CD14-positive monocyte (primary cell): Measurements from ENCODE around the gene FMNL3. TPM values are rescaled to one million over a fixed set of nuclear protein-coding genes. Genes with fewer than 3 reads are reported as not detected.

Experiments used
- DNase-seq, 3 donors: peaks; one replicate each; pipeline ENCODE4 v3.0.0-alpha.2; 2011 to 2022
- H2AFZ ChIP-seq: 2 replicates; pipeline ENCODE4 v1.6.0; 2012; ENCODE audit warnings: mild to moderate bottlenecking, low read depth, low read length, inconsistent platforms; ENCODE audit not compliant: insufficient read depth, poor library complexity, severe bottlenecking
- H3K27ac ChIP-seq, 2 donors: 1 replicate in 1 of 2; 2 replicates in 1 of 2; pipeline ENCODE4 v1.5.1; 2012 to 2013; ENCODE audit warnings: low read length in 2 of 2, control low read depth in 1 of 2, inconsistent platforms in 1 of 2, low read depth in 1 of 2, mild to moderate bottlenecking in 1 of 2
- H3K27me3 ChIP-seq, 2 donors: one replicate each; pipeline versions ENCODE4 v1.6.0 to v1.6.1; 2011 to 2013; ENCODE audit warnings: low read length in 2 of 2; ENCODE audit not compliant: control insufficient read depth in 2 of 2, insufficient read depth in 2 of 2
- H3K36me3 ChIP-seq, 2 donors: replicated peaks in 1 of 2; 1 replicate in 1 of 2; 2 replicates in 1 of 2; pipeline versions ENCODE4 v1.5.1 to v1.6.1; 2012 to 2013; ENCODE audit warnings: low read length in 2 of 2, control low read depth in 1 of 2, inconsistent platforms in 1 of 2, mild to moderate bottlenecking in 1 of 2; ENCODE audit not compliant: insufficient read depth in 2 of 2, control insufficient read depth in 1 of 2
- H3K4me1 ChIP-seq, 2 donors: 1 replicate in 1 of 2; 2 replicates in 1 of 2; pipeline versions ENCODE4 v1.5.1 to v1.6.1; 2012 to 2013; ENCODE audit warnings: low read length in 2 of 2, control low read depth in 1 of 2, inconsistent platforms in 1 of 2, mild to moderate bottlenecking in 1 of 2, moderate library complexity in 1 of 2; ENCODE audit not compliant: insufficient read depth in 2 of 2, control insufficient read depth in 1 of 2
- H3K4me2 ChIP-seq: replicated peaks from 2 replicates; pipeline ENCODE3; 2012; ENCODE audit warnings: low read length, moderate library complexity, mild to moderate bottlenecking; ENCODE audit not compliant: poor library complexity, severe bottlenecking; ENCODE audit errors: extremely low read depth
- H3K4me3 ChIP-seq, 3 experiments: fragments of 200-600 bp in 1 of 3; sonication (generic) in 1 of 3; replicated peaks in 1 of 3; 1 replicate in 2 of 3; 2 replicates in 1 of 3; pipeline ENCODE4 v1.5.1; 2011 to 2013; ENCODE audit warnings: low read length in 3 of 3, mild to moderate bottlenecking in 3 of 3, control low read depth in 2 of 3, low read depth in 2 of 3, inconsistent platforms in 1 of 3, moderate library complexity in 1 of 3
- H3K79me2 ChIP-seq: 2 replicates; pipeline ENCODE4 v1.6.0; 2012; ENCODE audit warnings: mild to moderate bottlenecking, control low read depth, inconsistent platforms, low read length, moderate library complexity; ENCODE audit not compliant: insufficient read depth
- H3K9ac ChIP-seq: 2 replicates; pipeline ENCODE4 v1.6.0; 2017; ENCODE audit warnings: low read length, mild to moderate bottlenecking; ENCODE audit not compliant: insufficient read depth, poor library complexity, severe bottlenecking
- H3K9me3 ChIP-seq, 2 donors: replicated peaks in 1 of 2; 1 replicate in 1 of 2; 2 replicates in 1 of 2; pipeline versions ENCODE4 v1.5.1 to v1.6.1; 2012 to 2013; ENCODE audit warnings: low read length in 2 of 2, control low read depth in 1 of 2; ENCODE audit not compliant: control insufficient read depth in 1 of 2, insufficient read depth in 1 of 2
- H4K20me1 ChIP-seq: 2 replicates; pipeline ENCODE4 v1.6.0; 2012; ENCODE audit warnings: mild to moderate bottlenecking, low read length, control low read depth, moderate library complexity; ENCODE audit not compliant: insufficient read depth
- H3K27ac Mint-ChIP-seq, 7 donors: one replicate each; pipeline ENCODE4 v1.8.0; 2020; ENCODE audit warnings: mild to moderate bottlenecking in 7 of 7, mixed read lengths in 7 of 7, moderate library complexity in 6 of 7, inconsistent platforms in 2 of 7
- H3K27me3 Mint-ChIP-seq, 3 donors: one replicate each; pipeline ENCODE4 v1.8.0; 2021 to 2022; ENCODE audit warnings: low read depth in 3 of 3, mild to moderate bottlenecking in 3 of 3, mixed read lengths in 3 of 3, moderate library complexity in 3 of 3, inconsistent platforms in 1 of 3
- H3K36me3 Mint-ChIP-seq, 2 donors: one replicate each; pipeline ENCODE4 v1.8.0; 2020; ENCODE audit warnings: mixed read lengths in 2 of 2, inconsistent platforms in 1 of 2, mild to moderate bottlenecking in 1 of 2
- H3K4me1 Mint-ChIP-seq: one replicate; pipeline ENCODE4 v1.8.0; 2020; ENCODE audit warnings: mild to moderate bottlenecking, mixed read lengths
- H3K4me3 Mint-ChIP-seq, 2 donors: one replicate each; pipeline ENCODE4 v1.8.0; 2020; ENCODE audit warnings: mild to moderate bottlenecking in 2 of 2, mixed read lengths in 2 of 2, moderate library complexity in 1 of 2
- H3K9me3 Mint-ChIP-seq, 7 donors: one replicate each; pipeline ENCODE4 v1.8.0; 2020 to 2022; ENCODE audit warnings: mixed read lengths in 7 of 7, mild to moderate bottlenecking in 6 of 7, moderate library complexity in 6 of 7, inconsistent platforms in 2 of 7
- CTCF ChIP-seq: fragments of 200-600 bp; IDR thresholded peaks from one replicate; pipeline ENCODE4 v1.8.0; 2022; ENCODE audit warnings: antibody characterized with exemption, mild to moderate bottlenecking
- WGBS: methylation state at CpG from one replicate; pipeline ENCODE4 v1.1.5; 2013; ENCODE audit warnings: missing lambda C conversion rate; ENCODE audit not compliant: insufficient coverage; 5-methylcytosine and 5-hydroxymethylcytosine counted together
- intact Hi-C, 2 donors: fragments of 100-400 bp; cut with micrococcal nuclease; formaldehyde crosslinking; loops; one replicate each; pipeline versions ENCODE4 v1.15.0 to v1.15.1; 2023
- polyA plus RNA-seq, 3 donors: library from polyadenylated mRNA; depleted of rRNA in 1 of 3; unstranded in 2 of 3; stranded (reverse) in 1 of 3; fragments of 300-500 nt in 2 of 3; fragments of >200 nt in 1 of 3; fragmentation: Illumina TruSeq in 2 of 3; gene quantifications; 1 replicate in 2 of 3; 2 replicates in 1 of 3; pipeline ENCODE4 v1.2.3, GENCODE V29; 2012 to 2021

Gene FMNL3
- polyA plus RNA-seq, 3 donors, result 1.5 to 5.4 (median 1.7) TPM

- no peak for DNase-seq
- H3K4me1 ChIP-seq, result no peaks in the 10 kb centered on the region
- no peak for TF ChIP-seq CTCF
- no peaks in the 10 kb centered on the region for H3K36me3 ChIP-seq
- H3K4me3 ChIP-seq, result no peak overlapping the region
- Mint-ChIP-seq H3K36me3 (no peaks in the 10 kb centered on the region), H3K27me3 (peaks cover 0 to 4% (median 3%) of the 10 kb centered on the region in 3 donors), H3K9me3 (no peaks in the 10 kb centered on the region), H3K4me1 (peaks cover 10% of the 10 kb centered on the region), H3K4me3 (no peak overlapping the region), H3K27ac (peak overlapping the region in 1 of 7 donors; percentile 31)
- WGBS, result 100% methylated on average over 6 of the region's 8 CpGs
- H3K9ac ChIP-seq, result no peak overlapping the region
- H3K4me2 ChIP-seq, result no peak overlapping the region
- H3K27ac ChIP-seq, result no peak overlapping the region
- H3K27me3 ChIP-seq, result no peaks in the 10 kb centered on the region
- H3K79me2 ChIP-seq, result no peaks in the 10 kb centered on the region
- intact Hi-C loops, result loop anchor here in 1 of 2 donors (10.0 kb wide), 1 partner anchor 202 kb away; no protein-coding TSS in a partner anchor
- no peaks in the 10 kb centered on the region for H4K20me1 ChIP-seq
- no peak overlapping the region for H2AFZ ChIP-seq
- no peaks in the 10 kb centered on the region for H3K9me3 ChIP-seq
These were observed 74.1 kb downstream of the FMNL3 start for GRCh38 chr12:49632986-49633702.

- H3K4me3 Mint-ChIP-seq, result no peak overlapping the region
- no peak overlapping the region for H2AFZ ChIP-seq
- peaks cover 0 to 4% (median 3%) of the 10 kb centered on the region in 3 donors for H3K27me3 Mint-ChIP-seq
- H3K9ac ChIP-seq, result no peak overlapping the region
- H4K20me1 ChIP-seq, result no peaks in the 10 kb centered on the region
- no peaks in the 10 kb centered on the region for H3K79me2 ChIP-seq
- H3K4me1 ChIP-seq, result no peaks in the 10 kb centered on the region
- TF ChIP-seq CTCF, result no peak
- no peak overlapping the region for H3K4me3 ChIP-seq
- 94% methylated on average over 4 of the region's 9 CpGs for WGBS
- no peak overlapping the region for H3K27ac ChIP-seq
- no peaks in the 10 kb centered on the region for H3K9me3 ChIP-seq
- H3K4me2 ChIP-seq, result no peak overlapping the region
- no peaks in the 10 kb centered on the region for H3K36me3 ChIP-seq
- peaks cover 10% of the 10 kb centered on the region for H3K4me1 Mint-ChIP-seq
- intact Hi-C loops, result loop anchor here in 1 of 2 donors (10.0 kb wide), 1 partner anchor 202 kb away; no protein-coding TSS in a partner anchor
- no peak for DNase-seq
- no peaks in the 10 kb centered on the region for H3K36me3 Mint-ChIP-seq
- H3K27ac Mint-ChIP-seq, result no peak overlapping the region
- H3K27me3 ChIP-seq, result no peaks in the 10 kb centered on the region
- no peaks in the 10 kb centered on the region for H3K9me3 Mint-ChIP-seq
These were observed 74.8 kb downstream of the FMNL3 start for GRCh38 chr12:49632401-49632800.
